Smooth muscle cell (in vitro differentiated cells): ENCODE data around the gene LENG9. TPM values are rescaled to one million over a fixed set of nuclear protein-coding genes. Genes with fewer than 3 reads are reported as not detected.
A peak's percentile ranks its signal among the peaks of the same experiment; 100 is the strongest.

Experiments used
- DNase-seq: peaks from one replicate; lab custom pipeline; 2025; ENCODE audit not compliant: unreplicated experiment; lab: John Stamatoyannopoulos, UW
- H2AFZ ChIP-seq: fragments of 200-600 bp; sonication (generic); 2 replicates; pipeline ENCODE4 v1.6.0; 2016; ENCODE audit warnings: antibody characterized with exemption, low read depth, mild to moderate bottlenecking
- H3F3A ChIP-seq: fragments of 200-600 bp; sonication (generic); 2 replicates; pipeline ENCODE4 v1.6.0; 2017; ENCODE audit warnings: antibody characterized with exemption, low read depth
- H3K27ac ChIP-seq: fragments of 200-600 bp; sonication (generic); 2 replicates; pipeline ENCODE4 v1.5.1; 2016; ENCODE audit warnings: low read depth, mild to moderate bottlenecking
- H3K27me3 ChIP-seq: fragments of 200-600 bp; sonication (generic); 2 replicates; pipeline ENCODE4 v1.6.1; 2016; ENCODE audit warnings: low read depth, mild to moderate bottlenecking
- H3K36me3 ChIP-seq: fragments of 200-600 bp; sonication (generic); 2 replicates; pipeline ENCODE4 v1.5.1; 2016; ENCODE audit warnings: low read depth
- H3K4me1 ChIP-seq: fragments of 200-600 bp; sonication (generic); 2 replicates; pipeline ENCODE4 v1.5.1; 2016; ENCODE audit warnings: low read depth
- H3K4me2 ChIP-seq: fragments of 200-600 bp; sonication (generic); 2 replicates; pipeline ENCODE4 v1.6.0; 2016; ENCODE audit warnings: mild to moderate bottlenecking
- H3K4me3 ChIP-seq: fragments of 200-600 bp; sonication (generic); 2 replicates; pipeline ENCODE4 v1.5.1; 2016; ENCODE audit warnings: mild to moderate bottlenecking
- H3K79me2 ChIP-seq: fragments of 200-600 bp; sonication (generic); 2 replicates; pipeline ENCODE4 v1.6.0; 2016; ENCODE audit warnings: low read depth, mild to moderate bottlenecking
- H3K9ac ChIP-seq: fragments of 200-600 bp; sonication (generic); 2 replicates; pipeline ENCODE4 v1.6.0; 2016; ENCODE audit warnings: low read depth
- H3K9me3 ChIP-seq: fragments of 200-600 bp; sonication (generic); replicated peaks from 2 replicates; pipeline ENCODE4 v1.5.1; 2016; ENCODE audit warnings: low read depth
- H4K20me1 ChIP-seq: fragments of 200-600 bp; sonication (generic); 2 replicates; pipeline ENCODE4 v1.6.0; 2016; ENCODE audit warnings: low read depth
- WGBS: methylation state at CpG from one replicate; pipeline ENCODE4 v1.1.7; 2016; ENCODE audit warnings: low lambda C conversion rate; 5-methylcytosine and 5-hydroxymethylcytosine counted together
- polyA plus RNA-seq: library from polyadenylated mRNA; unstranded; fragments of >200 nt; fragmentation: Nextera tagmentation; extraction: Ambion mirVana; gene quantifications from 2 replicates; pipeline ENCODE4 v1.2.1, GENCODE V29; 2016
- total RNA-seq: library from RNA; depleted of rRNA; stranded (reverse); fragments of >200 nt; gene quantifications from 2 replicates; pipeline ENCODE4 v1.2.3, GENCODE V29; 2014
- TF ChIP-seq, protein P1 (sequence below): fragments of 200-600 bp; sonication (generic); IDR thresholded peaks from 2 replicates; pipeline ENCODE4 v1.5.1; 2017; ENCODE audit warnings: borderline replicate concordance, mild to moderate bottlenecking, antibody characterized with exemption; ENCODE audit not compliant: insufficient read depth, poor library complexity, severe bottlenecking

The LENG9 gene
- total and polyA plus RNA-seq, 2 experiments from 2014 or later = 0.57 to 4.1 TPM

- Histone ChIP-seq H3K27ac (no peak overlapping the region), H3K27me3 (no peaks in the 10 kb centered on the region), H3K79me2 (peaks cover 36% of the 10 kb centered on the region), H3K4me3 (no peak overlapping the region), H3K9me3 (no peaks in the 10 kb centered on the region), H3K9ac (no peak overlapping the region), H4K20me1 (peaks cover 28% of the 10 kb centered on the region), H3K4me2 (no peak overlapping the region), H3F3A (no peaks in the 10 kb centered on the region), H3K36me3 (no peaks in the 10 kb centered on the region), H2AFZ (no peak overlapping the region), H3K4me1 (peaks cover 10% of the 10 kb centered on the region)
- DNase-seq = no peak
- TF ChIP-seq, protein P1, sequence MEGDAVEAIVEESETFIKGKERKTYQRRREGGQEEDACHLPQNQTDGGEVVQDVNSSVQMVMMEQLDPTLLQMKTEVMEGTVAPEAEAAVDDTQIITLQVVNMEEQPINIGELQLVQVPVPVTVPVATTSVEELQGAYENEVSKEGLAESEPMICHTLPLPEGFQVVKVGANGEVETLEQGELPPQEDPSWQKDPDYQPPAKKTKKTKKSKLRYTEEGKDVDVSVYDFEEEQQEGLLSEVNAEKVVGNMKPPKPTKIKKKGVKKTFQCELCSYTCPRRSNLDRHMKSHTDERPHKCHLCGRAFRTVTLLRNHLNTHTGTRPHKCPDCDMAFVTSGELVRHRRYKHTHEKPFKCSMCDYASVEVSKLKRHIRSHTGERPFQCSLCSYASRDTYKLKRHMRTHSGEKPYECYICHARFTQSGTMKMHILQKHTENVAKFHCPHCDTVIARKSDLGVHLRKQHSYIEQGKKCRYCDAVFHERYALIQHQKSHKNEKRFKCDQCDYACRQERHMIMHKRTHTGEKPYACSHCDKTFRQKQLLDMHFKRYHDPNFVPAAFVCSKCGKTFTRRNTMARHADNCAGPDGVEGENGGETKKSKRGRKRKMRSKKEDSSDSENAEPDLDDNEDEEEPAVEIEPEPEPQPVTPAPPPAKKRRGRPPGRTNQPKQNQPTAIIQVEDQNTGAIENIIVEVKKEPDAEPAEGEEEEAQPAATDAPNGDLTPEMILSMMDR = no peak
- 98% methylated on average over 7 of the region's 7 CpGs for WGBS
Measured at GRCh38 chr19:54444737-54445136, 18.8 kb downstream of the LENG9 start.

- no peaks in the 10 kb centered on the region for H3K27me3 ChIP-seq
- no peak overlapping the region for H3K9ac ChIP-seq
- TF ChIP-seq, protein P1 = no peak
- no peaks in the 10 kb centered on the region for H3F3A ChIP-seq
- DNase-seq = no peak
- no peak overlapping the region for H2AFZ ChIP-seq
- 93% methylated on average over 5 of the region's 5 CpGs for WGBS
- H3K4me3 ChIP-seq = no peak overlapping the region
- peaks cover 59% of the 10 kb centered on the region for H4K20me1 ChIP-seq
- no peak overlapping the region for H3K27ac ChIP-seq
- H3K9me3 ChIP-seq = no peaks in the 10 kb centered on the region
- no peak overlapping the region for H3K4me2 ChIP-seq
- H3K36me3 ChIP-seq = no peaks in the 10 kb centered on the region
- H3K4me1 ChIP-seq = peaks cover 8% of the 10 kb centered on the region
- peaks cover 10% of the 10 kb centered on the region for H3K79me2 ChIP-seq
Measured at GRCh38 chr19:54440641-54441040, 22.9 kb downstream of the LENG9 start.

GRCh38 chr19:54439174-54439851 is 24.3 kb downstream of the LENG9 start:
- Histone ChIP-seq H2AFZ (no peak overlapping the region), H3K9ac (no peak overlapping the region), H3K9me3 (no peaks in the 10 kb centered on the region), H3K4me3 (no peak overlapping the region), H3K36me3 (no peaks in the 10 kb centered on the region), H3K4me2 (no peak overlapping the region), H3K4me1 (peaks cover 8% of the 10 kb centered on the region), H3F3A (no peaks in the 10 kb centered on the region), H3K27ac (no peak overlapping the region), H4K20me1 (peaks cover 66% of the 10 kb centered on the region), H3K27me3 (no peaks in the 10 kb centered on the region), H3K79me2 (peaks cover 10% of the 10 kb centered on the region)
- DNase-seq = no peak
- 63% methylated on average over 15 of the region's 15 CpGs for WGBS
- TF ChIP-seq, protein P1 = peak; percentile 39
